Measurements from ENCODE around the gene NINJ2. TPM values are rescaled to one million over a fixed set of nuclear protein-coding genes. Genes with fewer than 3 reads are reported as not detected.

The NINJ2 gene
- total RNA-seq, 1 donor from 2014 or later, result not detected

DNA sequence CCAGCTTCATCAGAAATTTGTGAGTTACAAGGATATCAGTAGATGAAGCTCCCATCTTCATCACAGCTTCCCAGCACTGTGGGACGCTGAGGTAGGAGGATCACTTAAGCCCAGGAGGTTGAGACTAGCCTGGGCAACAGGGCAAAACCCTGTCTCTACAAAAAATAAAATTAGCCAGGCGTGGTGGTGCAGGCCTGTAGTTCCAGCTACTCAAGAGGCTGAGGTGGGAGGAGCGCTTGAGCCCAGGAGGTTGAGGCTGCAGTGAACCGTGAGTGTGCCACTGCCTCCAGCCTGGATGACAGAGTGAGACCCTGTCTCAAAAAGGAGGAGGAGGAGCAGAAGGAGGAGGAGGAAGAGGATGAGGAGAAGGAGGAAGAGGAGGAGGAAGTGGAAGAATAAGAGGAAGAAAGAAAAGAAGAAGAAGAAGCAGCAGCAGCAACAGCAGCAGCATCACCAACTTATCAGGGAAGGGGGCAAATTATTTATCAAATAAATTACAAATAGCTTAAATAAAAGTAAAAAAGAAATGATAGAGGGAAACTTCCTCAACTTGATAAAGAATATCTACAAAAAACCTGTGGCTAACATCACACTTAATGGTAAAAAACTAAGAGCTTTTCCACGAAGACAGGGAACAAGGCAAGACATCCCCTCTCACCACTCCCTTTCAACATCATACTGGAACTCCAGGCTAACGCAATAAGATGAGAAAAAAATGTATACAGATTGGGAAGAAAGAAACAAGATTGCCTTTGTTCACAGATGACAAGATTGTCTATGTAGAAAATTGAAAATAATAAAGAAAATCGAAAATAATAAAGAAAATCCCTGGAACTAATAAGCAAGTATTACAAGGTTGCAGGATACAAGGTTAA, 69.6 kb downstream of the NINJ2 start:
- TF ChIP-seq, protein P1, sequence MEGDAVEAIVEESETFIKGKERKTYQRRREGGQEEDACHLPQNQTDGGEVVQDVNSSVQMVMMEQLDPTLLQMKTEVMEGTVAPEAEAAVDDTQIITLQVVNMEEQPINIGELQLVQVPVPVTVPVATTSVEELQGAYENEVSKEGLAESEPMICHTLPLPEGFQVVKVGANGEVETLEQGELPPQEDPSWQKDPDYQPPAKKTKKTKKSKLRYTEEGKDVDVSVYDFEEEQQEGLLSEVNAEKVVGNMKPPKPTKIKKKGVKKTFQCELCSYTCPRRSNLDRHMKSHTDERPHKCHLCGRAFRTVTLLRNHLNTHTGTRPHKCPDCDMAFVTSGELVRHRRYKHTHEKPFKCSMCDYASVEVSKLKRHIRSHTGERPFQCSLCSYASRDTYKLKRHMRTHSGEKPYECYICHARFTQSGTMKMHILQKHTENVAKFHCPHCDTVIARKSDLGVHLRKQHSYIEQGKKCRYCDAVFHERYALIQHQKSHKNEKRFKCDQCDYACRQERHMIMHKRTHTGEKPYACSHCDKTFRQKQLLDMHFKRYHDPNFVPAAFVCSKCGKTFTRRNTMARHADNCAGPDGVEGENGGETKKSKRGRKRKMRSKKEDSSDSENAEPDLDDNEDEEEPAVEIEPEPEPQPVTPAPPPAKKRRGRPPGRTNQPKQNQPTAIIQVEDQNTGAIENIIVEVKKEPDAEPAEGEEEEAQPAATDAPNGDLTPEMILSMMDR (conservative IDR thresholded peaks at IDR 0.05; ENCODE audit: low read depth, low read length), result no peak
- no peak overlapping the region for H3K4me3 ChIP-seq (ENCODE audit: low read depth, low read length)
- DNase-seq (ENCODE audit: low read depth), result no peak

DNA sequence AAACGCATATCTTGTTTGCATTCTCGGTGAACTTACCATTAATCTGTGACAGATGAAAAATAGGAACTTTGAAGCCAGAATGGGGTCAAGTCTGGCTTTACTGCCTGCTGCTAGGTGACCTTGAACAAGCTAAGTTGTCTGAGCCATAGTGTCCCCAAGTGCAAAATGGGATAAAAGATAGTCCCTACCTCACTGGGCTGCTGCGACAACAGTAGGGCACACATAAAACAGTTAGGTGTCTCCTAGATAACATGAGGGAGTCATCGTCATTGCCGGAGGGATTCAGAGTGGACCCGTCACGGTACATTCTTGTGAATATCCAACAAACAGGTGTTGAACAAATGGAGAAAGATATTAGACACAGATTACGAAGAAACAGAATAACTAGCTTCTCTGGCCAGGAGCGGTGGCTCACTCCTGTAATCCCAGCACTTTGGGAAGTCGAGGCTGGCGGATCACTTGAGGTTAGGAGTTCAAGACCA, 71.2 kb downstream of the NINJ2 start:
- TF ChIP-seq, protein P1 (conservative IDR thresholded peaks at IDR 0.05; ENCODE audit: low read depth, low read length), result no peak
- no peak overlapping the region for H3K4me3 ChIP-seq (ENCODE audit: low read depth, low read length)
- DNase-seq (ENCODE audit: low read depth), result no peak

DNA sequence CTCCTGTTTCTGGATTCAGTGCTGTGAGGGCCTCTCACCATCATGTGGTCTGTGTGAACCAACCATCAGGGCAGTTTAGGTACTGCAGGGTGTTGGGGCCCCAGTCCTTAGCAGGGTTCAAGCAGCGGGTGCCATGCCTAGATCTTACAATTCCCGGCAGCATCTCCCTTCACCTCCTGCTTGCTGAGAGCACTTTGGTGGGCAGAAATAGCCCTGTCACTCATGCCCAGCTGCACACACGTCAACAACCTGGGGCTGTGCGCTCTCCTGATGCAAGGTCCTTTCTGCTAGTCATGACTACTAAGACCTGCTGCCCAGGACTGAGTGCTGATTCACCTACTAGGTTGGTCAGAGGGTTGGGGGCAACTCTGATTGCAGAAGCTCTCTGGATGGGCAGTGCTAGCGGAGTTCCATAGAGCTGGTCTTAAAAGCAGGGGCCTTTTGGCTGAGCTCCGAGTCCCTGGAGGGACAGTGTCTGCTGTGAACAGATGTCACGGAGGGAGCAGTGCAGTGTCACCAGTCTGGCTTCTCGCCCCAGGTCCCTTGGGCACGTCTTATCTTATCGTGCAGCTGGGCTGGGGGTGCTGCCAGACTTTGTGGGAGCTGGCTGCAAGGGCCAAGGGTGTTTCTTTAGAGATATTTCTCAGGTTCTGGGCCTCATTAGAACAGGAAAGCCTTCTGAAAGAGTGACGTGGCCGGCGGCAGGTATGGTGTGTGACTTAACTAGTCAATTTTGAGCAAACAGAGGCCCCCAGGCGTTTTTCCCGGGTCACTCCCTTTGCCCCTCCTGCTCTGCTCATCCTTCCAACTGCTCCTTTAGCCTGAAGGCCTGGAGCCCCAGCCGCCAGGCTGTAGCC, 71.8 kb downstream of the NINJ2 start:
- no peak for DNase-seq (ENCODE audit: low read depth)
- no peak overlapping the region for H3K4me3 ChIP-seq (ENCODE audit: low read depth, low read length)
- TF ChIP-seq, protein P1 (conservative IDR thresholded peaks at IDR 0.05; ENCODE audit: low read depth, low read length), result peak; percentile 16

DNA sequence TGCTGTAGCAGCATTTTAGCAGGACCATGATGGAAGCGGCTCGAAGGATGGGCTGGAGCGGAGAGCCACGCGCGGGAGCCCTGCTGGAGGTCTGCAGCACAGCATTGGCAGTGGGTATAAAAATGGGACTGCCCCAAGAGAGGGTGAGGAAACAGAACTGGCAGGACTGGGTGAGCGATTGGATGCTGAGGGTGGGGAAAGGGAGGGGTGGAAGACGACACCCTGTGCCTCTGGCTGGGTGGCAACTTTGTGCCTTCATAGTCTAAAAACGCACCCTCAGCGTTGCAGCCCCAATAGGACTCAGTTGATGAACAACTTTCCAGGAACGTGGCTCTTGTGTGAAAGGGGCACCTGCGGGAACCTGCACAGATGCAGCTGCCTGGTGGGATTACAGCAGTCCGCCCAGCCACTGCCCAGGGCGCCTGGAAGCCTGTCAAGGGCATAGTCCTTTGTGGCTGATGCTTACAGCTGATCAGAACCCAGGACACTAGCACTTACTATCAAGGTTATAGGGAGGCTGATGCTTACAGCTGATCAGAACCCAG, 73.0 kb downstream of the NINJ2 start:
- no peak for DNase-seq (ENCODE audit: low read depth)
- TF ChIP-seq, protein P1 (conservative IDR thresholded peaks at IDR 0.05; ENCODE audit: low read depth, low read length), result no peak
- no peak overlapping the region for H3K4me3 ChIP-seq (ENCODE audit: low read depth, low read length)

DNA sequence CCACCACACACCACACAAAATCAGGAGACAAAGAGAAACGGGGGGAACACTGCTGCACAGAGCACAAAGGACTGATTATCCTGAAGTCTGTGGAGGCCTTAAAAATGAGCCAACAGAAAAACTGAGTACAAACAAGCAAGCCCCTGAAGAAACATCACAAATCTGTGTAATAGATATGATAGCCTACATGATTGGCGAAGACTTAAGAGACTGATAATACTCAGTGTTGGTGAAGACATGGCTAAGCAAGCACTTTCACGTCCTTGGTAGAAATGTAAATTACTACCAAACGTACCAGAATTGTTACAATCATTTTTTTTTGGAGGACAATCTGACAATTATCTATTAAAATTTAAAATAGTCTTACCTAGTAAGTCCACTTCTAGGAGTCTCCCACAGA, 74.6 kb downstream of the NINJ2 start:
- no peak for DNase-seq (ENCODE audit: low read depth)
- no peak overlapping the region for H3K4me3 ChIP-seq (ENCODE audit: low read depth, low read length)
- TF ChIP-seq, protein P1 (conservative IDR thresholded peaks at IDR 0.05; ENCODE audit: low read depth, low read length), result no peak

DNA sequence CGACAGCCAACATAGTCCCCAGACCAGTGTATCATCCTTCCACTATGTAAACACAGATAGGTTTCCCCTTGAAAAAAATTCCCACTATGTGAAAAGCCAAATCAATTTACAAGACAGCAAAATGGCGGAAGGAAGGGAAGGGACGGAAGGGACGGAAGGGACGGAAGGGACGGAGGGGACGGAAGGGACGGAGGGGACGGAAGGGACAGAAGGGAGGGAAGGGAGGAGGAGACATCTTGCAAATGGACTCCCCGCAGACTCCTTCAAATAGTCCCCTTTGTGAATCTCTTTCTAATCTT, 75.3 kb downstream of the NINJ2 start:
- TF ChIP-seq, protein P1 (conservative IDR thresholded peaks at IDR 0.05; ENCODE audit: low read depth, low read length), result no peak
- DNase-seq (ENCODE audit: low read depth), result no peak
- H3K4me3 ChIP-seq (ENCODE audit: low read depth, low read length), result no peak overlapping the region

Data from epithelial cell of proximal tubule (primary cell).